ENCODE data around the gene IGFBP3.

Gene IGFBP3

GRCh38 chr7:45872116-45873034 lies 48.7 kb downstream of the IGFBP3 start:
- no peak for DNase-seq (ENCODE audit: low spot score)

DNA sequence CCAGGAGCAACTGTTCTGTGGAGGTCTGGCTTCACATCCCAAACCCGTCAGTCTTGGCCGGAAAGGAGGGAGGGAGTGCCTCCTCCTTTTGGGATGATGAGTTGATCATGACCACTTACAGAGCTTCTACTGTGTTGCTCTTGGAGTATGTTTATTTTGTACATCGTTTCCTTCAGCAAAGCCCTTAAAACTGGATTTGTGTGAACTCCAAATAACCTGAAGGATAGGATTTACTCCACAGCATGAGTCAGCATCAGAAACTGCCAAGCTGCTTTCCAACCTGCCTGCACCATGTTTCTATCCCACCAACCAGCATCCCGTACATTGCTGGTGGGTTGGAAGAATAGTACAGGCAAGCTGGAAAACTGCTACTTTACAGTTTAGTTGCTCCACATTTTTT lies 51.6 kb downstream of the IGFBP3 start:
- DNase-seq (ENCODE audit: low spot score), result no peak

DNA sequence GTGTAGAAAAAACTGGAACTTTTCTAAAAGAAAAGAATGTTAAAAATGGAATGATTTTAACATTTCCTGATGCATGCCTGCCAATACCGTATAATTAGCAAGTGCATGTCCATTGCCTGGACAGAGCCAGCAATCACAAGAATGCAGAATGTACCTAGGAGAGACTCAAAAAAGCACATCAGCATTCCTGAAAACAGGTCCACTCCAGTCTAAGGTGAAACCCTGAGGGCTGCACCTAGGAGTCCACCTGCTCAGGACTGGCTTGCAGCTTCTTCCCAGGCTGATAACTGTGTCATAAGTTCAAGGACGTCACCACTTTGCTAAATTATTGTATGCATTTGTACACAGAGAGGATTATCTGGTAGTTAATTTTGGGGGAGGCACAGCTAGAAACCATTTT lies 53.6 kb downstream of the IGFBP3 start:
- no peak for DNase-seq (ENCODE audit: low spot score)

GRCh38 chr7:45865594-45866410 lies 55.3 kb downstream of the IGFBP3 start:
- no peak for DNase-seq (ENCODE audit: low spot score)

- no peak for DNase-seq (ENCODE audit: low spot score)
These were observed 57.4 kb downstream of the IGFBP3 start for GRCh38 chr7:45863715-45864114.

Measured in hepatic stellate cell (primary cell).